SKM-1 treated with dmso at 0.1 percent for 144 hours (cell line): ENCODE measurements around the gene ACAT2.
"Not testable (repeated sequence)": the region's sequence is repeated elsewhere in the genome, so short reads cannot be mapped to it uniquely, and the experiment has no call there.

Source experiments
- DNase-seq: peaks from one replicate; lab custom pipeline; 2025; ENCODE audit not compliant: unreplicated experiment; lab: John Stamatoyannopoulos, UW

ACAT2 gene

GRCh38 chr6:159762681-159763293 lies 942 bp downstream of the ACAT2 start:
- DNase-seq = no peak

GRCh38 chr6:159766906-159767305 lies 5.1 kb downstream of the ACAT2 start:
- no peak for DNase-seq

- DNase-seq = no peak
Measured at GRCh38 chr6:159769470-159769869, 7.6 kb downstream of the ACAT2 start.

GRCh38 chr6:159772196-159772595 lies 10.4 kb downstream of the ACAT2 start:
- DNase-seq = no peak

GRCh38 chr6:159777240-159777904 lies 15.5 kb downstream of the ACAT2 start:
- no peak for DNase-seq

GRCh38 chr6:159778131-159778530 lies 16.3 kb downstream of the ACAT2 start:
- no peak for DNase-seq

- no peak for DNase-seq
Measured at GRCh38 chr6:159778542-159779103, 16.8 kb downstream of the ACAT2 start.

- no peak for DNase-seq
Measured at GRCh38 chr6:159788276-159788675, 26.4 kb downstream of the ACAT2 start.

GRCh38 chr6:159788753-159789376 lies 27.0 kb downstream of the ACAT2 start:
- DNase-seq = no peak

GRCh38 chr6:159789377-159790148 lies 27.7 kb downstream of the ACAT2 start, which contains the start of gene TCP1:
Gene TCP1, minus strand, starts transcription at chr6:159789602. Its CDS starts 134 bp downstream, at chr6:159789468.
- DNase-seq = peak; percentile 99

- DNase-seq = peak; percentile 94
Measured at GRCh38 chr6:159790149-159790955, 28.5 kb downstream of the ACAT2 start, which contains the start of gene MRPL18. Gene MRPL18, plus strand, starts transcription at chr6:159790467. Its CDS starts 121 bp downstream, at chr6:159790588.

GRCh38 chr6:159790956-159791598 lies 29.2 kb downstream of the ACAT2 start:
- DNase-seq = no peak

- not testable (repeated sequence) for DNase-seq
Measured at GRCh38 chr6:159794976-159795375, 33.1 kb downstream of the ACAT2 start.

- DNase-seq = no peak
Measured at GRCh38 chr6:159797554-159797953, 35.7 kb downstream of the ACAT2 start.

- no peak for DNase-seq
Measured at GRCh38 chr6:159800141-159800865, 38.5 kb downstream of the ACAT2 start, which contains the start of gene PNLDC1. Gene PNLDC1, plus strand, starts transcription at chr6:159800276. Its CDS starts 32 bp downstream, at chr6:159800308.

- DNase-seq = peak; percentile 81
Measured at GRCh38 chr6:159801935-159802334, 40.1 kb downstream of the ACAT2 start.

- no peak for DNase-seq
Measured at GRCh38 chr6:159804504-159804903, 42.7 kb downstream of the ACAT2 start.

GRCh38 chr6:159805440-159806020 lies 43.7 kb downstream of the ACAT2 start:
- peak; percentile 75 for DNase-seq
